Measurements from ENCODE around the gene RPS6KB2. TPM values are rescaled to one million over a fixed set of nuclear protein-coding genes. Genes with fewer than 3 reads are reported as not detected.

RPS6KB2 gene
- total RNA-seq, 4 donors from 2014 or later: 34.0 to 51.0 (median 48.0) TPM

DNA sequence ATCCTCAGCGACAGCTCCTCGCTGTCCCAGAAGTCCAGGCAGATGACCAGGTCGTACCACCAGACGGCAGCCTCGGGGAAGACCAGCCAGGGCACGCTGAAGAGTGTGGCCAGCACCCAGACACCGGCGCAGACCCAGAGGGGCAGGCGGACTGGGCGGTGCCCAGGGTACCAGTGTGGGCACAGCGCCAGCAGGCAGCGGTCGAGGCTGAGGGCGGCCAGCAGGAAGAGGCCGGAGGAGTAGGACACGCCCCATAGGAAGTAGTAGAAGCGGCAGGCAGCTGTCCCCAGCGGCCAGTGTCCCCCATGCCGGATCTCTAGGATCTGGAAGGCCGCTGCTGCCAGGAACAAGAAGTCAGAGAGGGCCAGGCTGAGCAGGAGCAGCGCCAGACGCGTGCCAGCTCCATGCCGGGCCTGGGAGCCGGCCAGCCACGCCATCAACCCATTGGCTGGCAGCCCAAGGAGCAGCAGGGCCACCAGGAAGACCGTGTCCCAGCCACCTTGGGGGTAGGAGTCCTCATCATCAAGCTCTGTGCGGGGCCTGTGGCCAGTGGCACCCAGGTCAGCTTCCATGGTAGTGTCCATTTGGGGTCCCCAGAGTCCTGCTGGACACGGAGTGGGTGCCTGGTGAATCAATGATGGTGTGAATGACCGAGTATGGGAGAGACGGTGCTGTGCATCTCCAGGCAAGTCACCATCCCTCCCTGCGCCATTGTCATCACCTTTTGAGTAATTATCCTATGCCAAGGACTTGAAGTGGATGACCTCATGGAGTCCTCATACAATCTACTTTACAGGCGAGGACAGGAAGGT lies 24.1 kb downstream of the RPS6KB2 start, which contains the start of gene GPR152:
GPR152 (minus strand) TSS at position 589 of the 812 bp plus-strand sequence; CDS start at position 584, 5 bp downstream.
- TF ChIP-seq POLR2A (IDR thresholded peaks at IDR 0.05; ENCODE audit: low read depth): no peak
- TF ChIP-seq EP300 (IDR thresholded peaks at IDR 0.05): no peak
- TF ChIP-seq POLR2AphosphoS5 (IDR thresholded peaks at IDR 0.05): no peak
- TF ChIP-seq, protein P1, sequence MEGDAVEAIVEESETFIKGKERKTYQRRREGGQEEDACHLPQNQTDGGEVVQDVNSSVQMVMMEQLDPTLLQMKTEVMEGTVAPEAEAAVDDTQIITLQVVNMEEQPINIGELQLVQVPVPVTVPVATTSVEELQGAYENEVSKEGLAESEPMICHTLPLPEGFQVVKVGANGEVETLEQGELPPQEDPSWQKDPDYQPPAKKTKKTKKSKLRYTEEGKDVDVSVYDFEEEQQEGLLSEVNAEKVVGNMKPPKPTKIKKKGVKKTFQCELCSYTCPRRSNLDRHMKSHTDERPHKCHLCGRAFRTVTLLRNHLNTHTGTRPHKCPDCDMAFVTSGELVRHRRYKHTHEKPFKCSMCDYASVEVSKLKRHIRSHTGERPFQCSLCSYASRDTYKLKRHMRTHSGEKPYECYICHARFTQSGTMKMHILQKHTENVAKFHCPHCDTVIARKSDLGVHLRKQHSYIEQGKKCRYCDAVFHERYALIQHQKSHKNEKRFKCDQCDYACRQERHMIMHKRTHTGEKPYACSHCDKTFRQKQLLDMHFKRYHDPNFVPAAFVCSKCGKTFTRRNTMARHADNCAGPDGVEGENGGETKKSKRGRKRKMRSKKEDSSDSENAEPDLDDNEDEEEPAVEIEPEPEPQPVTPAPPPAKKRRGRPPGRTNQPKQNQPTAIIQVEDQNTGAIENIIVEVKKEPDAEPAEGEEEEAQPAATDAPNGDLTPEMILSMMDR (IDR thresholded peaks at IDR 0.05): no peak
- 80% methylated on average over 23 of the region's 33 CpGs for WGBS
- no peak for DNase-seq (ENCODE audit: extremely low spot score)
- intact Hi-C loops (cut with DNase I): no loop called here
- Histone ChIP-seq H3K27me3 (no peaks in the 10 kb centered on the region), H3K27ac (replicated peaks in 1 of 4) (peak within 1 kb of the TSS in 2 of 4 donors; percentile 40), H3K9me3 (no peaks in the 10 kb centered on the region), H3K36me3 (no peaks in the 10 kb centered on the region), H3K4me3 (peak within 1 kb of the TSS in 1 of 4 donors; percentile 32), H3K4me1 (no peaks in the 10 kb centered on the region)

DNA sequence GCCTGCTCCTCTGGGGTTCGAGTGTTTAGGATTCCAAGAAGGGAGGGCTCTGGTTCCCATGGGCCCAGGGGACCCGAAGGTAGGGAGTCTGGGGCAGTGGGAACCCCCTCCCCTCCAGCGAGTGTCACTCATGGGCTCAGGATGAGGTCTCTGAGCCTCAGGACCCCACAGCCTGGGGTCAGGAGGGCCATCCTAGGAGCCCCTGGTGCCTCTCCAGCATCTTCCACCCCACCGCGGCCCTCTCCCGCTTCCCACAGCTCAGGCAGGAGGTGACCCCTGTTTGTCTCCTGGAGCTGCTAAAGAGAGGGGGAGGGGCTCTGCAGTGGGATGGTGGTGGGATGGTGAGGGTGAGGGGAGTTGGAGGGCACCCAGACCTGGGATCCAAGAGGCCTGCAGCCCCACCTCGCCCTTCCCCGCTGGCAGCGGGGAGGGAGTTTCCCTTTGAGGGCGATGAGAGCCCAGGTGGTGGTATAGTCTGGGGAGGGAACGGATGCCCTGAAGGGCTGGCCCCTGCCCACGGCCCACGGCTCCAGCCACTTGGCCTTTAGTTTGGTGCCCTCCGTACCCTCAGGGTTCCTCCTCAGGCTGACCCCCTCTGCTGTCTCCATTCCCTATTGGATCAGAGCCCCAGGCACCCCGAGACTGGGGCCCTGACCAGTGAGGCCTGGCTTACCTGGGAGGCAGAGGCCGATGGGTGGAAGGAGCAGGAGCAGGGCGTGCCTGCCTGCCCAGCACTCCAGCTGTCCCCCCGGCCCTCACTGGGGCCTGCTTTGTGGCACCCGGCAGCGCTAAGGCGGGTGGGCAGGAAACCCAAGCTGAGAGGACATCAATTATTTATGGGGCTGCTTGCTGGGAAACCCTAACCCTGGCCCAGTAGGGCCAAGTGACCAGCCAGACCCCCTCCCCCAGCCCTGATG lies 25.8 kb downstream of the RPS6KB2 start:
- no peak for TF ChIP-seq EP300 (IDR thresholded peaks at IDR 0.05)
- TF ChIP-seq, protein P1 (IDR thresholded peaks at IDR 0.05): no peak
- no peak for TF ChIP-seq POLR2AphosphoS5 (IDR thresholded peaks at IDR 0.05)
- TF ChIP-seq POLR2A (IDR thresholded peaks at IDR 0.05; ENCODE audit: low read depth): no peak
- no peak for DNase-seq (ENCODE audit: extremely low spot score)
- intact Hi-C loops (cut with DNase I): no loop called here
- WGBS: 92% methylated on average over 20 of the region's 21 CpGs
- Histone ChIP-seq H3K4me1 (no peaks in the 10 kb centered on the region), H3K27me3 (no peaks in the 10 kb centered on the region), H3K36me3 (no peaks in the 10 kb centered on the region), H3K27ac (replicated peaks in 1 of 4) (no peak overlapping the region), H3K4me3 (no peak overlapping the region), H3K9me3 (no peaks in the 10 kb centered on the region)

DNA sequence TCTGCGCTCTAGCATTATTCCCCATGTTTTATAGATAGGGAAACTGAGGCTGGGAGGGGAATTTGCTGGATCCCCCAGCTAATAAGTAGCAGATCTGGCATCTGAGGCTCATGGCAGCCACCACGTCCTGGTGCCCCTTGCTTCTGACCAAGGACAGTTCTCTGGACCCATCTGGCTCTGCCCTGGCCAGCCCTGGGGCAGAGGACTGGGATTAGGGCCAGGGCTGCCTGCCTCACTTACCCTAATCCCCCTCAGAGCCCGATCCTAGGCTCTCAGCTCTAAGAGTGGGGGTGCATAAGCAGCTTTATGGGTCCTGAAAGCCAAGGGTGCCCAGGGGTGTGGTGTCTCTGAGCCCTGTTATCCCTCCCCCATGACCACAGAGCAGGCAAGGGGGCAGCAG lies 26.8 kb downstream of the RPS6KB2 start, which contains the start of gene CABP4:
CABP4 (plus strand) TSS at position 301 of the 400 bp plus-strand sequence; CDS start at position 371, 70 bp downstream.
- TF ChIP-seq POLR2A (IDR thresholded peaks at IDR 0.05; ENCODE audit: low read depth) (no peak), POLR2AphosphoS5 (IDR thresholded peaks at IDR 0.05) (no peak), EP300 (IDR thresholded peaks at IDR 0.05) (no peak)
- TF ChIP-seq, protein P1 (IDR thresholded peaks at IDR 0.05): no peak
- Histone ChIP-seq H3K4me1 (no peaks in the 10 kb centered on the region), H3K27me3 (no peaks in the 10 kb centered on the region), H3K36me3 (no peaks in the 10 kb centered on the region), H3K27ac (replicated peaks in 1 of 4) (no peak within 1 kb of the TSS), H3K9me3 (no peaks in the 10 kb centered on the region), H3K4me3 (no peak within 1 kb of the TSS)
- DNase-seq (ENCODE audit: extremely low spot score): no peak
- WGBS: 100% methylated on average over 2 of the region's 3 CpGs
- intact Hi-C loops (cut with DNase I): no loop called here

DNA sequence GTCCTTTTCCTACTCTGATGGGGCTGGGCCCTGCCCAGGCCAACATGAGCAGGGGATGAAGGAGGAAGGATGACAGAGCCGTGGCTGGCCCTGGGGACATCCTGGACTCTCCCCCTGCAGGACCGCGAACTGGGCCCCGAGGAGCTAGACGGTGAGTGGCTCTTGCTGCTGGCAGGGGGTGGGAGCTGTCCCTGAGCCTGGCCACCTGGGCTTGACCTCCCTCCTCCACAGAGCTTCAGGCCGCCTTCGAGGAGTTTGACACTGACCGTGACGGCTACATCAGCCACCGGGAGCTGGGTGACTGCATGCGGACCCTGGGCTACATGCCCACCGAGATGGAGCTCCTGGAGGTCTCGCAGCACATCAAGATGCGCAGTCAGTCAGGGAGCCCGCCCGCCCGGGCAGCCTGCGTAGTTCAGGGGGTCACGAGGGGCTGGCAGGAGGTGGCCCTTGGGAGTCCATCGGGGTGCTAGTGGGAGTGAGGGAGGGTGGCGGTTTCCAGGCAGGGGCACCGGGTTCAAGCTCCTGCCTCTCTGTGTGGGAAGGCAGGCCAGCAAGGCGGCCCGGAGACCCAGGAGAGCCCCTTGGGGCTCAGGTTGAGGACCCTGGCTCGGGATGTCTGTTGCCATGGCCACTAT lies 27.9 kb downstream of the RPS6KB2 start:
- H3K27me3 ChIP-seq: no peaks in the 10 kb centered on the region
- H3K9me3 ChIP-seq: no peaks in the 10 kb centered on the region
- WGBS: 67% methylated on average over 6 of the region's 25 CpGs
- no peaks in the 10 kb centered on the region for H3K4me1 ChIP-seq
- intact Hi-C loops (cut with DNase I): no loop called here
- H3K4me3 ChIP-seq: no peak overlapping the region
- H3K36me3 ChIP-seq: no peaks in the 10 kb centered on the region
- H3K27ac ChIP-seq (replicated peaks in 1 of 4): no peak overlapping the region
- no peak for DNase-seq (ENCODE audit: extremely low spot score)
- TF ChIP-seq POLR2AphosphoS5 (IDR thresholded peaks at IDR 0.05) (no peak), POLR2A (IDR thresholded peaks at IDR 0.05; ENCODE audit: low read depth) (no peak), EP300 (IDR thresholded peaks at IDR 0.05) (no peak)
- TF ChIP-seq, protein P1 (IDR thresholded peaks at IDR 0.05): no peak
